PC-3 (cell line): ENCODE results near the gene SLC23A2. TPM values are rescaled to one million over a fixed set of nuclear protein-coding genes. Genes with fewer than 3 reads are reported as not detected.
A peak's percentile ranks its signal among the peaks of the same experiment; 100 is the strongest.

Source experiments
- ATAC-seq: fragments of 200-7000 bp; cut with Tn5 transposase; 2 replicates; pipeline ENCODE4 v1.9.1; 2020; ENCODE audit warnings: mild to moderate bottlenecking, moderate library complexity
- BruUV-seq: library from RNA; stranded (reverse); fragments of 400-500 nt; replicated peaks from 2 replicates; lab custom pipeline; 2021; lab: Mats Ljungman, UMichigan
- CTCF ChIA-PET: fragments of 300-600 bp; sonication (Branson Sonifier 250); formaldehyde crosslinking; loops from one replicate; lab custom pipeline; 2022; ENCODE audit warnings: antibody characterized with exemption; lab: Charles Lee
- POLR2A ChIA-PET: fragments of 300-600 bp; sonication (Branson Sonifier 250); formaldehyde crosslinking; loops from one replicate; lab custom pipeline; 2022; ENCODE audit warnings: antibody characterized with exemption; ENCODE audit not compliant: unreplicated experiment; lab: Charles Lee
- DNase-seq: peaks from one replicate; pipeline ENCODE4 v3.0.0-alpha.2; 2015
- H2AFZ ChIP-seq: fragments of 300-600 bp; sonication (generic); 2 replicates; pipeline ENCODE4 v1.6.0; 2016; ENCODE audit warnings: antibody characterized with exemption, low read length
- H3F3A ChIP-seq: fragments of 300-600 bp; sonication (generic); one replicate; pipeline ENCODE4 v1.6.0; 2017; ENCODE audit warnings: antibody characterized with exemption, low read length, control low read depth, mild to moderate bottlenecking; ENCODE audit not compliant: unreplicated experiment
- H3K27ac ChIP-seq: fragments of 300-600 bp; sonication (generic); 2 replicates; pipeline ENCODE4 v1.5.1; 2016; ENCODE audit warnings: mild to moderate bottlenecking, low read length
- H3K27me3 ChIP-seq: fragments of 300-600 bp; sonication (generic); 2 replicates; pipeline ENCODE4 v1.6.1; 2016; ENCODE audit warnings: low read length, mixed read lengths
- H3K36me3 ChIP-seq: fragments of 300-600 bp; sonication (generic); 2 replicates; pipeline ENCODE4 v1.6.1; 2016; ENCODE audit warnings: low read depth, mixed run types, low read length, mixed read lengths
- H3K4me1 ChIP-seq: fragments of 300-600 bp; sonication (generic); 2 replicates; pipeline ENCODE4 v1.5.1; 2016; ENCODE audit warnings: low read length; ENCODE audit not compliant: insufficient read depth
- H3K4me2 ChIP-seq: fragments of 300-600 bp; sonication (generic); 2 replicates; pipeline ENCODE4 v1.6.0; 2016; ENCODE audit warnings: low read length
- H3K4me3 ChIP-seq: fragments of 300-600 bp; sonication (generic); 2 replicates; pipeline ENCODE4 v1.5.1; 2016; ENCODE audit warnings: mild to moderate bottlenecking, low read length, mixed read lengths
- H3K79me2 ChIP-seq: fragments of 300-600 bp; sonication (generic); 2 replicates; pipeline ENCODE4 v1.6.1; 2017; ENCODE audit warnings: low read length, mixed read lengths
- H3K9ac ChIP-seq: fragments of 300-600 bp; sonication (generic); 2 replicates; pipeline ENCODE4 v1.6.0; 2016; ENCODE audit warnings: mild to moderate bottlenecking, low read length
- H3K9me2 ChIP-seq: fragments of 300-600 bp; sonication (generic); replicated peaks from 2 replicates; pipeline ENCODE4 v1.6.1; 2016; ENCODE audit warnings: mixed run types, low read length, mixed read lengths
- H3K9me3 ChIP-seq: fragments of 300-600 bp; sonication (generic); 2 replicates; pipeline ENCODE4 v1.6.1; 2016; ENCODE audit warnings: low read length, mixed read lengths
- H4K20me1 ChIP-seq: fragments of 300-600 bp; sonication (generic); 2 replicates; pipeline ENCODE4 v1.6.1; 2016; ENCODE audit warnings: low read length, mixed read lengths
- EZH2 ChIP-seq: fragments of 300-600 bp; sonication (generic); IDR thresholded peaks from one replicate; pipeline ENCODE4 v1.6.1; 2017; ENCODE audit warnings: antibody characterized with exemption, mild to moderate bottlenecking, low read length; ENCODE audit not compliant: unreplicated experiment
- EZH2phosphoT487 ChIP-seq: fragments of 300-600 bp; sonication (generic); IDR thresholded peaks from 2 replicates; pipeline ENCODE4 v1.6.1; 2018; ENCODE audit warnings: mild to moderate bottlenecking, antibody characterized with exemption, low read length, borderline replicate concordance
- intact Hi-C: fragments of 100-400 bp; cut with micrococcal nuclease; formaldehyde crosslinking; loops from 2 replicates; pipeline ENCODE4 v1.9.0; 2023
- total RNA-seq: library from RNA; depleted of rRNA; stranded (reverse); fragments of >200 nt; gene quantifications from 2 replicates; pipeline ENCODE4 v1.2.3, GENCODE V29; 2014
- TF ChIP-seq, protein P1 (sequence below): fragments of 300-600 bp; sonication (generic); conservative IDR thresholded peaks from 2 replicates; pipeline ENCODE4 v1.5.1; 2017; ENCODE audit warnings: antibody characterized with exemption, low read depth, mild to moderate bottlenecking, low read length

The SLC23A2 gene
- total RNA-seq, 1 experiment from 2014 or later = 18.3 TPM

- ChIA-PET POLR2A (no interaction called here), CTCF (no interaction called here)
- ATAC-seq (no peak), DNase-seq (no peak)
- H3F3A ChIP-seq = no peaks in the 10 kb centered on the region
- BruUV-seq = no TSS peak
- H3K4me3 ChIP-seq = no peak overlapping the region
- intact Hi-C loops = no loop called here
- H3K9ac ChIP-seq = no peak overlapping the region
- H3K79me2 ChIP-seq = no peaks in the 10 kb centered on the region
- H3K9me3 ChIP-seq = no peaks in the 10 kb centered on the region
- H3K36me3 ChIP-seq = no peaks in the 10 kb centered on the region
- TF ChIP-seq, protein P1, sequence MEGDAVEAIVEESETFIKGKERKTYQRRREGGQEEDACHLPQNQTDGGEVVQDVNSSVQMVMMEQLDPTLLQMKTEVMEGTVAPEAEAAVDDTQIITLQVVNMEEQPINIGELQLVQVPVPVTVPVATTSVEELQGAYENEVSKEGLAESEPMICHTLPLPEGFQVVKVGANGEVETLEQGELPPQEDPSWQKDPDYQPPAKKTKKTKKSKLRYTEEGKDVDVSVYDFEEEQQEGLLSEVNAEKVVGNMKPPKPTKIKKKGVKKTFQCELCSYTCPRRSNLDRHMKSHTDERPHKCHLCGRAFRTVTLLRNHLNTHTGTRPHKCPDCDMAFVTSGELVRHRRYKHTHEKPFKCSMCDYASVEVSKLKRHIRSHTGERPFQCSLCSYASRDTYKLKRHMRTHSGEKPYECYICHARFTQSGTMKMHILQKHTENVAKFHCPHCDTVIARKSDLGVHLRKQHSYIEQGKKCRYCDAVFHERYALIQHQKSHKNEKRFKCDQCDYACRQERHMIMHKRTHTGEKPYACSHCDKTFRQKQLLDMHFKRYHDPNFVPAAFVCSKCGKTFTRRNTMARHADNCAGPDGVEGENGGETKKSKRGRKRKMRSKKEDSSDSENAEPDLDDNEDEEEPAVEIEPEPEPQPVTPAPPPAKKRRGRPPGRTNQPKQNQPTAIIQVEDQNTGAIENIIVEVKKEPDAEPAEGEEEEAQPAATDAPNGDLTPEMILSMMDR = no peak
- no peak for TF ChIP-seq EZH2phosphoT487
- H2AFZ ChIP-seq = no peak overlapping the region
- no peaks in the 10 kb centered on the region for H4K20me1 ChIP-seq
- H3K4me2 ChIP-seq = no peak overlapping the region
- H3K27me3 ChIP-seq = no peaks in the 10 kb centered on the region
- H3K4me1 ChIP-seq = no peaks in the 10 kb centered on the region
- H3K9me2 ChIP-seq = no peaks in the 10 kb centered on the region
- H3K27ac ChIP-seq = no peak overlapping the region
Observed at GRCh38 chr20:4912380-4913142, 88.7 kb downstream of the SLC23A2 start.

DNA sequence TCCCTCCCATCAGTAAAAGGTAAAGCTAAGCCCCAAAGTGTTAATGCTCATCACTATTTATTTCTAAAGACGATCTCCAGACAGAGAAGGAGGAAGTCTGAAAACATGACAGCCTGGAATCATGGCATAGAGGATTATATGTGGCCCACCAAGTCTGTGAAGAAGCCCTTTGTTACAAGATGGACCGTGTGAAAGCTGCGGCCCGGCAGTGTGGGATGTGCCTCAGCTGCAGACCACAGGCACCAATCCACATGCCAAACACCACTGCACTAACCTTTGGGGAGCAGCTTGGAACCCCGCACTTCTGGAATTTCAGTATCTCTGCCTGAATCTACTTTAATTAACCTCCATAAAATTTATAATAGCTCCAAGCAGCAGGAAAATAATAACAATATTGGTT lies 90.4 kb downstream of the SLC23A2 start:
- POLR2A ChIA-PET = no interaction called here

GRCh38 chr20:4905613-4906012 lies 95.7 kb downstream of the SLC23A2 start:
- BruUV-seq = no TSS peak
- no peaks in the 10 kb centered on the region for H3K9me3 ChIP-seq
- intact Hi-C loops = no loop called here
- H3K27ac ChIP-seq = no peak overlapping the region
- H3K27me3 ChIP-seq = no peaks in the 10 kb centered on the region
- ATAC-seq = no peak
- ChIA-PET POLR2A (no interaction called here), CTCF (no interaction called here)
- no peak overlapping the region for H3K9ac ChIP-seq
- peak; percentile 12 for DNase-seq
- TF ChIP-seq EZH2 (no peak), EZH2phosphoT487 (no peak)
- TF ChIP-seq, protein P1 = no peak
- H3K4me3 ChIP-seq = no peak overlapping the region
- H3K4me2 ChIP-seq = no peak overlapping the region
- 0 out of 2 replicates have a peak, but pooled peaks cover 7% of the 10 kb centered on the region for H3K36me3 ChIP-seq
- H2AFZ ChIP-seq = no peak overlapping the region
- no peaks in the 10 kb centered on the region for H4K20me1 ChIP-seq
- H3F3A ChIP-seq = no peaks in the 10 kb centered on the region
- H3K9me2 ChIP-seq = no peaks in the 10 kb centered on the region
- H3K4me1 ChIP-seq = peaks cover 5% of the 10 kb centered on the region; the same call in 1 of the 2 replicates
- no peaks in the 10 kb centered on the region for H3K79me2 ChIP-seq

More for the DNA sequence above, 90.4 kb downstream of the SLC23A2 start:
- TF ChIP-seq EZH2phosphoT487 (no peak), EZH2 (no peak)
- TF ChIP-seq, protein P1 = no peak
- intact Hi-C loops = no loop called here
- no TSS peak for BruUV-seq
- Histone ChIP-seq H3K9me2 (no peaks in the 10 kb centered on the region), H3K4me1 (no peaks in the 10 kb centered on the region), H3K9me3 (no peaks in the 10 kb centered on the region), H4K20me1 (no peaks in the 10 kb centered on the region), H2AFZ (no peak overlapping the region), H3K9ac (no peak overlapping the region), H3K4me3 (no peak overlapping the region), H3F3A (no peaks in the 10 kb centered on the region), H3K79me2 (no peaks in the 10 kb centered on the region), H3K4me2 (no peak overlapping the region), H3K36me3 (no peaks in the 10 kb centered on the region), H3K27ac (no peak overlapping the region), H3K27me3 (no peaks in the 10 kb centered on the region)
- CTCF ChIA-PET = no interaction called here
- ATAC-seq (no peak), DNase-seq (no peak)
